GM19438 (cell line): ENCODE results near the gene BTC.
"Not testable (repeated sequence)": the region's sequence is repeated elsewhere in the genome, so short reads cannot be mapped to it uniquely, and the experiment has no call there.

Source experiments
- ATAC-seq: cut with Tn5 transposase; IDR thresholded peaks from one replicate; pipeline ENCODE4 v1.9.1; 2021; ENCODE audit warnings: low read depth; ENCODE audit not compliant: unreplicated experiment

BTC gene

DNA sequence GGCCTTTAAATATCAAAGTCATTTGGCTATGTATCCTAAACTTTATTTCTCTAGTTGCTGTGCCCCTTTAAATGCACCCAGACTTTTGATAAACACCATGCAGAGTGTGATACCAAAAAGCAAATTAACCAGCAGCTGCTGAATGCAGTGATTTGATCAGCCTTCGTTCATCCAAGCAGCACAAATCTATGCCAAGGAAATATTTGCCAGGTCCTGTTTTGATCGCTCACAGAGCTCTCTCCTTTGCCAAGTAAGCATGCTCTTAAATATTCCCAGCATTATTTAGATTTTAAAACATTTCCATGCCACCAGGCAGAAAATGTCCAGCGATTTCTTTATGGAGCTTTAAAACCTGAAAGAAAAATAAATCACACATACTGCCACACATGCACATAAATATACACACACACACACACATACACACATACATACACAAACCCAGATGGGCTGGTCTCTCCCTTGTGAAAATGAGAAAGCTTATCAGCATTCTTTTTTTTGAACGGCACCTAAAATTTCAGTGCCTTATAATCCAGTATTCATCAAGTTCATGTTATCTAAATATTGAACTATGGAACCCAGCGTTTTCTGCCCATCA lies 35.7 kb downstream of the BTC start:
- no peak for ATAC-seq

DNA sequence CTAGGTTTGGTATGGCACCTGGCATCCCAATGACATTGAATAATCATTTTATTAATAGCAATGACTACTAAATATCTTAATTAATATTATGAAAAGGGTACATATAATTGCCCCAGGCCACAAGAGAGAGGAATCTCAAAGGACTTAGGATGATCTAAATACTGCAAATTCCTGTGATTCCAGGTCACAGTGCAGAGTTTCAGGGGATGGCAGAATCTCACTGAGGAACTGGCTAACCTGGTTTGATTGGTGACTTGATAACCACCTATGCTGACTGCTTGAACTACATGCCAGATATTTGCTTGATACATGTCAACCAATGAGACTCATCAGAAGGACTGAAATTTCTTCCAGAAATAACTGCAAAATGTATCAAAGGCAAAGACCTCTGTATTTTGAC lies 37.2 kb downstream of the BTC start:
- ATAC-seq: no peak

DNA sequence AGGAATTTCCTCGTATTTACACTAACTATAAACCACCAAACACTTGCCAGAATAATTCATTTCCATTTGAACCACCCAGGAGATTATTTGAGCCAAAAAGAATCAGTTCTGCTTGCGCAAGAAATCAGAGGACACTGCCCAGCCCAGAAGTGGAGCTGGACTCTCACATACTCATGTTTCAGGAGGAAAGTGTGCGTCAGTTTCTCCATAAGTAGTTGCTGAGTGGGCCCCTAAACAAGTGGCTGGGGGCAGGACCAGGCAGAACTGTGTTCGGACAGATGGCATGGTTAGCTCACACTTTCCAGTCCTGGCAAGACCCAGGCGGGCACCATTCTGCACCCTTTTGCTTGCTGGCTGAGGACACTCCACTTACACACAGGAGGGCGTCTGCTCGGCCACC lies 38.8 kb downstream of the BTC start:
- ATAC-seq: no peak

DNA sequence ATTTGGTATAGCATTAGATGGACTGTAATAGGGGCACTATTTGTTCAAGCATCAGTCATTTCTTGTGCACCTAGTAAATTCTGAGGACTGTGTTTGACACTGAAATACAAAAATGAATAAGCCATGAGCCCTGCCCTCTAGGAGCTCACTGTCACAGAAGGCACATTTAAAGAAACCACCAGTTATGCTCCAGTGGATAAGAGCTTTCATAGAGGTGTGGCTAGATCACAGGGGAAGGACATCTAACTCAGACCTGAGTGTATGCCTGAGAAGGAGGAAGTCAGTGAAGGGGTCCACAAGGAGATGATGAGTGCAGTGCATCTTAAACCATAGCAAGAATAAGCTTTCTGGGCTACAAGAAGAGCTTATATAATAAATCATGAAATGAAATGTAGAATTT lies 40.1 kb downstream of the BTC start:
- peak; percentile 68 for ATAC-seq

DNA sequence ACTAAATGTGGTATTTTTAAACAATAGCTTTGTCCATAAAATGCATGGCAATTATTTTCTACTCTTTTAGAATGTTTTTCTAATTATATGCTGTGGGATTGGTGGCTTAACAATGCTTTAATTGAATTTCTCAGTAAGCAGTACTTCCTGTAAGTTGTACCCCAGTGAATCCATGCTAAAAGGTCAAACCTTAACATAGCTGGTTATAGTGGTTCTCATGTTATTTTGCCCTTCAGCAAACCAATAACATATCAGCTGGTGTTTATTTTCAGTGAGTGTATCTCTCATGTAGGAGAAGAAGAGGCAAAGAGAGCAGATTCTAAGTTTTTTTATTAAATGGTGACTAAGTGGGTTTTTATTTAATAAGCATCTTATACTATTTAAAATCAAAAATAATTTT lies 41.5 kb downstream of the BTC start:
- no peak for ATAC-seq

DNA sequence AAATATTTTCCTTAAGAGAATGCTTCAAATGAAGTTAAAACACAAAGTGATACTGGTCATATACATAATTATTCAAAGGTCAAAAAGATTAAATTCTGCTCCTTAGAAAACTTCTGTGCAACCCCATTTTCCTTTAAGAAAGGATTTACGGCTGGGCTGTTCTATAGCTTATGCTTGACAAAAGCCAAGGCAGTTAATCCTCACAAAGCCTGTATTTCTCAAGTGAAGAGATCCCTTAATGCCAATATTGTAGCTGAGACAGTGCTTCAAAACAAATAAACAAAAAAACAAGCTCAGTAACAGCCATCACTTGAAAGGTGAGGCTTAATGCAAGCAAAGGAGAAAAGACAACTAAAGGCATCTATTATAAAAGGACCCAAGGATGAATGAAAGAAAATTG lies 42.5 kb downstream of the BTC start:
- ATAC-seq: no peak

DNA sequence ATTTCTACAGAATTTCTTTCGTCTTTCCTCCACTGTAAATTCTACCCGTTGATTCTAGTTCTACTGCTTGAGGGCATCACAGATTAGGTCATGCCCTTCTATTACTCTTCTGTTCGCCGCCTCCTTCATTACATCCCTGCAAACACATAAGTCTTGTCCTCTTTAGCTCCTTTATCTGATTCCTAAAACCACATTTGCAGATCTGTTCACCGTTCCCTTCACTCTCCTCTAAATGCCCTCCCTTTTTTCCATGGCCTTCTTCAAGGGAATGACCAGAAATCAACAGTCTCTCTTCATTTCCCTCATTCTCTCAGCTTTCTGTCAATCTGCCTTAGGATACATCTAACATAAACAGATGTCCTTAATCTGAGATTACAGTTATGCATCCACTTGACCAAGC lies 43.1 kb downstream of the BTC start:
- ATAC-seq: no peak

DNA sequence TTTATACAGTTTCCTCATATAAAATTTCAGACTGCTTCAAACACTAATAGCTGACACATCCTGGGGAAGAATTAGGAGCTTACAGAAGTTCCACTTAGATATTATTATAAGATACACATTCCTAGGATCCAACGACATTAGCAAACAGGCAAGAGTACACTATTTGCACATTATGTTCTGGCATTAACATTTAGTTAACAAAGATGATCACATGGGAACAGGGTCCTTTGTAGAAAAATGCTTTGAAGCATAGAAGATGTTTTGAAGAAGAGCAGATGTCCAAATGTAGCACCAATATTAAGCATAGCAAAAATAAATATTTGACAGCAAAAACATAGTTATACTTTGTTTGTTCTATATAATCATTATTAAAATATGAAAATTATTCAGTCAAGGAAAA lies 52.1 kb downstream of the BTC start:
- no peak for ATAC-seq

DNA sequence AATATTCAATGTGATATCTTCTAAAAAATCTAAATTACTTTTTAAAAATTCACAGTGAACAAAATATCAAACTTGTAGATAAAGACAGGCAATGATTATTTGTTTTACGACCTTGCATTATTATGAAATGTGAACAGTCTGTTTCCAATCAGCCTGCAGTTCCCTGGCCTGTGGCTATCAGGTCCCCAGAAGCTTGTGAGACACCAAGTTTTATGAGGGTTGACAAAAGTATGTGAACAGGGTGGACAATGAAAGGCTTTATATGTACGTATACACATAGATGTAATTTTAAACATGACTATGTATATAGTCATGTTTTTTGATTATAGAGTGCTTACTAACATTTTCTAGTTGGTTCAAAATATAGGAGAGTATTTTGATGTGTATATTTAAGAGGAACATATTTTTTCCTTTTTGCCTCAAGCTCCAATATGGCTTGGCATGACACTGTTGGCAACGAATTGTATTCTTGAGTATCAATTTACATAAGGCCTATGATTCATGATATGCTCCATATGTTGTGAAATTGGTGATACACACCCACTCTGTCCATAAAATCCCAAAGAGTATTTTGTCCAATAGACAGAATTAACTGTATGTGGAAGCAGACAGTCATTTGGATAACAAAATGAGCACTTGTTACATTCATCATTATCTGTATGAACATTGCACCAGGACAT lies 55.7 kb downstream of the BTC start:
- no peak for ATAC-seq

DNA sequence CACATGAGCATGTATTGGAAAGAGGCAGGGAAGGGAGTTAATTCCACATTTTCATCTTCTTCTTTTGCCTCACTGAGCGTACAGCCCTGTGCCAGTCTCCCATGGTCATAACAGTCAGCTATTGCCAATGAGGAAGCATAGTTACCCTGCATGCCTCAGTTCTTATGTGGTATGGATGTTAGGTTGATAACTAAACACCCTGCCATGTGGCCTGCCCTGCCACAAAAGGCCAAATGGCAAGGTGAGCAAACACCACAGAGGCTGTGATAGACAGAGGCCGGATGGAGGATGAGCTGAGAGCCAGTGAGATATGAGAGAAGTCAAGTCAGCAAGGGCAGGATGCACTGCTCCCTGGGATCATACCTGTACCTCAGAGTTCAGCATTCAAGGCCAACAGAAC lies 59.3 kb downstream of the BTC start:
- no peak for ATAC-seq

DNA sequence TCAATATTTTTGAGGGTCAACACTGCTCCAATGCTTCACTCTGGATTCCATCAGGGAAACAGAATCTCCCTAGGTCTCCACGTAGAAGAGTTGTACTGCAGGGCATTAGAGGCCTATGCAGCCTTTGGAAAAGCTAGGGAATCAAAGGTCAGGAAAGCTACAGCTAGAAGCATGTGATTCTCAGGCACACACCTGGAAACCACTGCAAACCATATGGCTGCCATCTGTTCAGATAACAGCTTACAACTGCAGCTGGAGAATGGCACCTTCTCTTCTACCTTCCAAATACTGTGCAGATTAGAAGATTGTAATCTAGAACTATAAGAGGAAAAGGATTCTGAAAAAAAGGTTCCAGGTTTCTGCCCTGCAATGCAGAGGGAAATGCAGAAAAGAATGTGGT lies 60.6 kb downstream of the BTC start:
- no peak for ATAC-seq

DNA sequence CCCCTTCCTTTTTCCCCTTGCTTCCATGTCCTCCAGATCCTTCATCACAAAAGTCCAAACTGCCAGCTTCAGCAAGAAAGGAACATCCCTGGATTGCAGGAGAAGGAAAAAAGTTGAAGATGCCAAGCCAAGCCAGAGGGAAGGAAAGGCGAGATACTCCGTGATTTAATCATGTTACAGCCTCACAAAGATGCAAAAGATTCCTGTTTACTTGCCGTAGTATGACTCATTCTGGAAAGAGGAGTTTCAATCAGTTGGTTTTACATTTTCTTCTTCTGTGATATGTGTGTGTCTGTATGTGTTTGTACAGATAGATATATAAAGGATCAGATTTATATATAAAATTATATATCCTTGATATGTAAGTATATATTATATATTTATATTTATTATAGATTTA lies 69.3 kb downstream of the BTC start:
- ATAC-seq: no peak

DNA sequence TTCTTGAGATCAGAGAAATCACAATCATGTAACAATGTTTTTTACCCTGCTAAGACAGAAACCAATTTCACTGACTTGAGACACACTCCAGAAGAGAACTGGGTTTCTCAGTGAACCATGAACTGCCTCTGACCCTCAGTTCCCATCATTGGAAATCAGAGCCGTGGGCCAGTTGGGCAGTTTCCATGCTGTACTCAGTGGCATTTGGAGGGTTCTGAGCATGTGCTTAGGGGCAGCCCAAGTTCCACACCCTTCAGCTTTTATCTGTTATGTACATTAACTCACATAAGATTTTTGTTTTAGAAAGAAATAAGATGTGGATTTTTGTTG lies 77.9 kb downstream of the BTC start:
- ATAC-seq: no peak

DNA sequence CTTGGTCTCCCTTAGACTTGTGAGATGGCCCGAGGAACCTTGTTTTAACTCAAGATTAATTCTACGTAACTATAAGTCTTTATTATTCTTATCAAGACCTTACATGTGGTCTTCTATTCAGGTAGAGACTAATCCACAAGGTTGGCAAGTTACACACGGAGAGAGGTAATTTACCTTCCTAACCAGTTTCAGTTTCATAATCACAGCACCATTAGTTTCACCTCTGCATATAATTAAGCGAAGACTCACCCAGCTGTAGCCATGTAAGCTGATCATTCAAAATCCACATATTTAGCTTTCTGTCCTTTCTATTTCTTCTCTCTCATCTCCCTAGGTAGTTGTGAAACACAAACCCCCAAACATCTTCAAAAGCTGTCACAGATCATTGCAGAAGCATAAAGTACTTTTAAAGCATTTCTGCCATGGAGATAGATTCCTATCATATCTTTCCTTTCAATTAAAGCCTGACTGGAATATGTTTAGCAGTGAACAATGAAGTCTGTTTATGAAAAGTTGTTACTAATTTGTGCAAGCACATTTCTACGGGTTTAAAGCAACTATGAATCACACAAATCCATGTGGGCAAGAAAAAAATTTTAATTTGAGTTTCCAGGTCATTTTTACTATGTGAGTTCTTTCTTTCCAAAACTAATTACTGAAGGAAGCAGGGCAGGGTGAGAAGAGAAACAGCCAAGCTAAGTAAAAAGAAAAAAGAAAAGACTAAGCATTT lies 78.5 kb downstream of the BTC start:
- ATAC-seq: peak; percentile 64

DNA sequence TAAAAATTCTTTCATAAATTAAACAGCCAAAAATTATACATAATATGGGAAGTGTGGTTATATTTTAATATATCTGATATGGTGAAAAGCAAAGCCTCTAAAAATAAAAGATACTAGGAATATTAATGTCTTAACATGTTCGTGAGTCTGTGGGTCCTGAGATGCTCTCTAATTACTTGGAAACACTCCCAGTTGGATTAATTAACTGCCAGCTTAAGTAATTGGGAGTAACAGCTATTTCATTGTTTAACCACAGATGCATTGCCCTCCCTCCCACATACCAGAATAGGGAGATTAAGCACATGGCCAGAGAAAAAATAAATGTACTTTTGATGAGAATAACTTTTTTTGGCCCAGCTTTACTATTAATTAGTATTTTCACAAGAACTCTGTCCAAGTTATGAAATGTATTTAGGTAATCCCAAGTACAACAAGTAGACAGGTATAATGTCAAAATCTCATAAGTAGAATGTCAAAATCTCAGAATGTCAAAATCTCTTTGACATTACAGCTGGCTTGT lies 79.7 kb downstream of the BTC start:
- no peak for ATAC-seq

DNA sequence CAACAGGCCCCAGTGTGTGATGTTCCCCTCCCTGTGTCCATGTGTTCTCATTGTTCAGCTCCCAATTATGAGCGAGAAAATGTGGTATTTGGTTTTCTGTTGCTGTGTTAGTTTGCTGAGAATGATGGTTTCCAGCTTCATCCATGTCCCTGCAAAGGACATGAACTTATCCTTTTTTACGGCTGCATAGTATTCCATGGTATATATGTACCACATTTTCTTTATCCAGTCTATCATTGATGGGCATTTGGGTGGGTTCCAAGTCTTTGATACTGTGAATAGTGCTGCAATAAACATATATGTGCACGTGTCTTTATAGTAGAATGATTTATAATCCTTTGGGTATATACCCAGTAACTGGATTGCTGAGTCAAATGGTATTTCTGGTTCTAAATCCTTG lies 86.2 kb downstream of the BTC start:
- ATAC-seq: not testable (repeated sequence)
